HG02759 (cell line): ENCODE measurements around the gene CHAC1.

ENCODE experiments used
- ATAC-seq: cut with Tn5 transposase; IDR thresholded peaks from one replicate; pipeline ENCODE4 v1.9.1; 2021; ENCODE audit warnings: mild to moderate bottlenecking, moderate library complexity; ENCODE audit not compliant: unreplicated experiment

The CHAC1 gene

GRCh38 chr15:40982855-40983254, 29.6 kb downstream of the CHAC1 start:
- ATAC-seq, result no peak

- ATAC-seq, result no peak
Measured at GRCh38 chr15:40984406-40984805, 31.1 kb downstream of the CHAC1 start.

- no peak for ATAC-seq
Measured at GRCh38 chr15:40984964-40985363, 31.7 kb downstream of the CHAC1 start.

GRCh38 chr15:40985541-40986330, 32.5 kb downstream of the CHAC1 start:
- ATAC-seq, result no peak

GRCh38 chr15:40986820-40987219, 33.5 kb downstream of the CHAC1 start:
- ATAC-seq, result no peak

GRCh38 chr15:40988156-40988555, 34.9 kb downstream of the CHAC1 start:
- no peak for ATAC-seq

- no peak for ATAC-seq
Measured at GRCh38 chr15:40990080-40990479, 36.8 kb downstream of the CHAC1 start.

- ATAC-seq, result no peak
Measured at GRCh38 chr15:40990789-40991188, 37.5 kb downstream of the CHAC1 start.

GRCh38 chr15:40991355-40991754, 38.1 kb downstream of the CHAC1 start:
- no peak for ATAC-seq

GRCh38 chr15:40992241-40992741, 39.0 kb downstream of the CHAC1 start:
- no peak for ATAC-seq

GRCh38 chr15:40992825-40993224, 39.6 kb downstream of the CHAC1 start:
- no peak for ATAC-seq

GRCh38 chr15:40995656-40996055, 42.4 kb downstream of the CHAC1 start:
- no peak for ATAC-seq

- ATAC-seq, result no peak
Measured at GRCh38 chr15:40999190-40999589, 45.9 kb downstream of the CHAC1 start.

- no peak for ATAC-seq
Measured at GRCh38 chr15:41001524-41002214, 48.4 kb downstream of the CHAC1 start.

GRCh38 chr15:41004490-41004889, 51.2 kb downstream of the CHAC1 start:
- no peak for ATAC-seq
